Neural crest cell (in vitro differentiated cells): ENCODE data around the gene PLPP1. TPM values are rescaled to one million over a fixed set of nuclear protein-coding genes. Genes with fewer than 3 reads are reported as not detected.

Experiments used
- DNase-seq: peaks from one replicate; pipeline ENCODE4 v3.0.0; 2021; ENCODE audit warnings: low read depth, mixed read lengths, low spot score
- H3K27ac Mint-ChIP-seq: one replicate; pipeline ENCODE4 v1.8.0; 2021; ENCODE audit warnings: mild to moderate bottlenecking, mixed read lengths; ENCODE audit not compliant: unreplicated experiment
- H3K27me3 Mint-ChIP-seq: 2 replicates; pipeline ENCODE4 v1.8.0; 2021; ENCODE audit warnings: low read depth, mild to moderate bottlenecking, mixed read lengths
- H3K36me3 Mint-ChIP-seq: 2 replicates; pipeline ENCODE4 v1.8.0; 2021; ENCODE audit warnings: low read depth, mild to moderate bottlenecking, mixed read lengths
- H3K4me1 Mint-ChIP-seq: 2 replicates; pipeline ENCODE4 v1.8.0; 2021; ENCODE audit warnings: mixed read lengths
- H3K4me3 Mint-ChIP-seq: one replicate; pipeline ENCODE4 v1.8.0; 2021; ENCODE audit warnings: mild to moderate bottlenecking, mixed read lengths
- H3K9me3 Mint-ChIP-seq: 2 replicates; pipeline ENCODE4 v1.8.0; 2021; ENCODE audit warnings: mixed read lengths
- CTCF ChIP-seq: fragments of 200-600 bp; sonication (generic); conservative IDR thresholded peaks from 2 replicates; pipeline ENCODE4 v1.5.0; 2021; ENCODE audit warnings: antibody characterized with exemption, mild to moderate bottlenecking
- total RNA-seq: library from RNA; stranded (reverse); gene quantifications from 2 replicates; pipeline ENCODE4 v1.2.1, GENCODE V29; 2021

Gene PLPP1
- total RNA-seq, 1 donor from 2014 or later, result 13.2 TPM

DNA sequence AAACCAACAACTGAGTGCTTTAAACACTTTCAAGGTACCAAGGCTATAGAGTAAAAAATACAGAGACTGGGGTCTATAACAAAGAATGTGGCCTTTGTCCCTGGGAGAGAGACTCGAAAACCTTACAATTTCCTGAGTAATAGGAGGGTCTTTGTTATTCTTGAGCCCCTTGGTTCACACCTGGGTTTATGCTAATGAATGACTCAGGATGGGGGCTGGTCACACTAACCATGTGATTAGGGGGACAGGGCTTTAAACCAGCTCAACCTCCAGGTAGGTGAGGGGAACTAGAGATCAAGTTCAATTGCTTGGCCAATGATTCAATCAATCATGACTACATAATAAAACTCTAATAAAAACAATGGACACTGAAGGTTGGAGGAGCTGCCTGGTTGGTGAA, 50.2 kb downstream of the PLPP1 start:
- H3K4me3 Mint-ChIP-seq, result no peak overlapping the region

DNA sequence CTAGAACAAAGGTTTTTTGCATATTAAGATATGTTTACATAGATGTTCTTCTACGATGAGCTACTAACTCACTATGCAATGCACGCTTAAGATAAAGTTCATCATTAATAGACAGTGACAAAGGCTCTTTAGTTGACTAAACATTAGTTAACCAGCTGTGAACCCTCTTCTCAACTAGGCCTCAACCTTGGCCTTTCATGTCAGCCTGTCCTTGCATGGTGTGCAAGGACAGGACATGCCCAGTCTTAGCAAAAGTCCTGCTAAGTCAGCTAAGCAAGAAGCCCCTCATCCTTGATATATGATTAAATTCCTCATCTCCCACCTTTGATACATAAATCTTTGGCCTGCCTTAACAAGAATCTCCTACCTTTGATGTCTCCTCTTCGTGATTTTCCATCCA, 50.9 kb downstream of the PLPP1 start:
- Mint-ChIP-seq H3K9me3 (no peaks in the 10 kb centered on the region), H3K4me1 (peaks cover 4% of the 10 kb centered on the region), H3K36me3 (no peaks in the 10 kb centered on the region), H3K4me3 (no peak overlapping the region), H3K27ac (no peak overlapping the region), H3K27me3 (no peaks in the 10 kb centered on the region)
- no peak for TF ChIP-seq CTCF
- no peak for DNase-seq

More for the DNA sequence above, 50.2 kb downstream of the PLPP1 start:
- H3K27ac Mint-ChIP-seq, result no peak overlapping the region
- H3K27me3 Mint-ChIP-seq, result no peaks in the 10 kb centered on the region
- peaks cover 4% of the 10 kb centered on the region for H3K4me1 Mint-ChIP-seq
- no peak for DNase-seq
- H3K9me3 Mint-ChIP-seq, result no peaks in the 10 kb centered on the region
- no peaks in the 10 kb centered on the region for H3K36me3 Mint-ChIP-seq
- TF ChIP-seq CTCF, result no peak

DNA sequence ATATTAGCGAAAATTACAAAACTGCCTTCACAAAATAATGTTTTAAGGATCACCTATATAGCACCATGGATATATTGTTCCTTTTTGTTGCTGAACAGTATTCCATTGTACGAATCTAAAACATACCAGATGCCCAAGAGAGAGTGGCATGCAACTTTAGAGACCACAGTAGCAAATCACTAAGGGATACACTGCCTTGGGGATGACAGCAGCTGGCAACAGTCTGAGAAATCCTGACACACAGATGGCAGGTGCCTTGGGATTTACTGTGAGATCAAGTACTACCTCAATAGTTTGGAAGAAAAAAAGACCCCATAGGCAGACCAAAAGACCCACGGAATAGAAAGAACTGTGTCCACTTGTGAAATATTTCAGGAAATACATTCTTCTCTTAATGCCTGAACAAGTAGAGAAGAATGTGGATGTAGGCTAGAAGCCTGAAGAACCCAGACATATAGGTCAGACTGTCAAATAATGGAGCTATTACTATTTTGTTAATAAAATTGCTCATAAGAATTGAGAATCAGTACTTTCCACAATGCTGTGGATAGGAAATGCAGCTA, 53.4 kb downstream of the PLPP1 start:
- no peak overlapping the region for H3K4me3 Mint-ChIP-seq
- no peaks in the 10 kb centered on the region for H3K9me3 Mint-ChIP-seq
- H3K36me3 Mint-ChIP-seq, result no peaks in the 10 kb centered on the region
- DNase-seq, result no peak
- no peak overlapping the region for H3K27ac Mint-ChIP-seq
- peaks cover 4% of the 10 kb centered on the region for H3K4me1 Mint-ChIP-seq
- no peaks in the 10 kb centered on the region for H3K27me3 Mint-ChIP-seq
- no peak for TF ChIP-seq CTCF

DNA sequence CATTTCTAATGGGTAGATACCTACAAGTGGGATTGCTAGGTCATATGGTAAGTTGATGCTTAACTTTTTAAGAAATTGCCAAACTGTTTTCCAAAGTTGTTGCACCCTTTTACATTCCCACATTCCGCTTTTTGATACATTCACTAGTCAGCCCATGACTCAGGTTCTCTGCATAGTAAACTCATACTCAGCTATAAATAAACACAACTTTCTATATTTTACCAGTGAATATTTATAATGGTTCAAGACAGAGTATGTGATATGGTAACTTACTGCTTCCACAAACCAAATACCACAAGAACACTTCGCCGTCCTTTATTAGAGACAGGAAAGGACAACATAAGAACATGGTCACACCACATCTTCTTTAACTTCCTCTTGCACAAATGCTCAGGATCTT, 54.0 kb downstream of the PLPP1 start:
- no peaks in the 10 kb centered on the region for H3K9me3 Mint-ChIP-seq
- no peaks in the 10 kb centered on the region for H3K27me3 Mint-ChIP-seq
- H3K4me1 Mint-ChIP-seq, result peaks cover 4% of the 10 kb centered on the region
- no peak for TF ChIP-seq CTCF
- no peak overlapping the region for H3K27ac Mint-ChIP-seq
- H3K36me3 Mint-ChIP-seq, result no peaks in the 10 kb centered on the region
- H3K4me3 Mint-ChIP-seq, result no peak overlapping the region
- DNase-seq, result no peak

DNA sequence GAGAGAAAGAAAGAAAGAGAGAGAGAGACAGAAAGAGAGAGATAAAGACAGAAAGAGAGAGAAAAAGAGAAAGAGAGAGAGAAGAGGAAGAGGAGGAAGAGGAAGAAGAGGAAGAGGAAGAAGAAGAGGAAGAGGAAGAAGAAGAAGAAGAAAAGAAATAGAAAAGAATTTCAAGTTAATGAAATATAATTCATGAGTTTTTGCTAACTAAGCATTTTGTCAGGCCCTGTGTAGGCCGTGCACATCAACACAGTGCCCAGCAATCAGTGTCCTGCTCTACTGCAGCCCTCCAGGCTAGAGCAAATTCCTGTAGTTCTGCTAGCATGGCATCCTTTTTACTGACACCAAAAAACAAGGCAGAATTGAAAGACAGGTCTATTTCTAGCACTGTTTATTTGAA, 62.1 kb downstream of the PLPP1 start:
- no peaks in the 10 kb centered on the region for H3K27me3 Mint-ChIP-seq
- H3K27ac Mint-ChIP-seq, result no peak overlapping the region
- no peak overlapping the region for H3K4me3 Mint-ChIP-seq
- H3K4me1 Mint-ChIP-seq, result no peaks in the 10 kb centered on the region
- TF ChIP-seq CTCF, result no peak
- no peaks in the 10 kb centered on the region for H3K9me3 Mint-ChIP-seq
- H3K36me3 Mint-ChIP-seq, result no peaks in the 10 kb centered on the region
- no peak for DNase-seq

DNA sequence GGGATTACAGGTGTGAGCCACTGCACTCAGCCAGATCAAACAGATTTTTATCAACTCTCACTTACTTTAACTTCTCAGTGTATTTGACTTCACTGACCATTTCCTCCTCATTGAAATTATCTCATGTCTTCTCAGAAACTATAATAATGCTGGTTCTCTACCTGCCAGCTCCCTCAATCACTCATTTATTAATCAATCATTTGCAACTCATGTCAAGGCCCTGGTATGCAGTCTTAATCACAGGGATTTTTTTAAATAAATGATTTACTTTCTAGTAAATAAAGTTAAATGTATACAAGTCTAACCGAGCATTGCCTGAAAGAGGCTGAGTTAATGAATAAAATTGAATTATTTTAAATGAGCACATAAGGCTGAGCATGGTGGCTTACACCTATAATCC, 63.3 kb downstream of the PLPP1 start:
- Mint-ChIP-seq H3K4me3 (no peak overlapping the region), H3K4me1 (no peaks in the 10 kb centered on the region), H3K9me3 (no peaks in the 10 kb centered on the region), H3K27me3 (no peaks in the 10 kb centered on the region), H3K36me3 (no peaks in the 10 kb centered on the region), H3K27ac (no peak overlapping the region)
- no peak for TF ChIP-seq CTCF
- DNase-seq, result no peak
